Endothelial cell of umbilical vein (primary cell): ENCODE measurements around the gene FBXO5. TPM values are rescaled to one million over a fixed set of nuclear protein-coding genes. Genes with fewer than 3 reads are reported as not detected.

ENCODE experiments used
- BruUV-seq: library from RNA; stranded (reverse); fragments of 400-500 nt; replicated peaks from 2 replicates; lab custom pipeline; 2021; lab: Mats Ljungman, UMichigan
- CTCF ChIA-PET: fragments of 300-600, 350-600 bp; sonication (Branson Sonifier 250); formaldehyde crosslinking; loops from one replicate; lab custom pipeline; 2021; ENCODE audit warnings: antibody characterized with exemption, inconsistent platforms; lab: Charles Lee
- POLR2A ChIA-PET: fragments of 300-600, 350-600 bp; sonication (Branson Sonifier 250); formaldehyde crosslinking; loops from one replicate; lab custom pipeline; 2021; ENCODE audit warnings: antibody characterized with exemption, inconsistent platforms; lab: Charles Lee
- DNase-seq: peaks from one replicate; pipeline ENCODE4 v3.0.0-alpha.2; 2011; ENCODE audit warnings: low read depth, low spot score
- FAIRE-seq: peaks from 2 replicates; lab custom pipeline; 2011; peaks lifted over from hg19 to GRCh38; lab: Jason Lieb, UNC
- H2AFZ ChIP-seq: 2 replicates; pipeline ENCODE4 v1.6.0; 2012; ENCODE audit warnings: low read depth, low read length, control low read depth, inconsistent platforms
- H3K27ac ChIP-seq: 2 replicates; pipeline ENCODE4 v1.5.1; 2011; ENCODE audit warnings: low read depth, mild to moderate bottlenecking, control low read depth, low read length, moderate library complexity; ENCODE audit not compliant: insufficient read depth
- H3K27me3 ChIP-seq, 2 experiments: 2 replicates each; pipeline versions ENCODE4 v1.6.0 to v1.6.1; 2011; ENCODE audit warnings: low read length in 2 of 2, mixed read lengths in 1 of 2; ENCODE audit not compliant: control insufficient read depth in 2 of 2, insufficient read depth in 2 of 2
- H3K36me3 ChIP-seq, 2 experiments: 2 replicates in 1 of 2; 3 replicates in 1 of 2; pipeline ENCODE4 v1.5.1; 2011; ENCODE audit warnings: low read length in 2 of 2, mild to moderate bottlenecking in 1 of 2, moderate library complexity in 1 of 2; ENCODE audit not compliant: control insufficient read depth in 2 of 2, insufficient read depth in 2 of 2; ENCODE audit errors: extremely low read depth in 1 of 2
- H3K4me1 ChIP-seq: 3 replicates; pipeline ENCODE4 v1.5.1; 2011; ENCODE audit warnings: mild to moderate bottlenecking, low read length; ENCODE audit not compliant: control insufficient read depth, insufficient read depth; ENCODE audit errors: extremely low read depth
- H3K4me2 ChIP-seq: 2 replicates; pipeline ENCODE4 v1.6.1; 2011; ENCODE audit warnings: low read length, control low read depth, mixed read lengths; ENCODE audit not compliant: insufficient read depth
- H3K4me3 ChIP-seq, 3 experiments: fragments of 200-600 bp in 1 of 3; sonication (generic), shearing (Covaris generic) in 1 of 3; replicated peaks in 1 of 3; 2 replicates each; pipeline ENCODE4 v1.5.1; 2011 to 2016; ENCODE audit warnings: control low read depth in 3 of 3, low read length in 3 of 3, mild to moderate bottlenecking in 2 of 3, inconsistent platforms in 1 of 3, low read depth in 1 of 3, moderate library complexity in 1 of 3; ENCODE audit not compliant: insufficient read depth in 1 of 3
- H3K79me2 ChIP-seq: 2 replicates; pipeline ENCODE4 v1.6.0; 2012; ENCODE audit warnings: low read length, inconsistent platforms; ENCODE audit not compliant: control insufficient read depth, insufficient read depth
- H3K9ac ChIP-seq: replicated peaks from 2 replicates; pipeline ENCODE3; 2011; ENCODE audit warnings: low read length, control low read depth; ENCODE audit not compliant: insufficient read depth; ENCODE audit errors: extremely low read depth
- H3K9me1 ChIP-seq: replicated peaks from 3 replicates; pipeline ENCODE4 v1.6.0; 2011; ENCODE audit warnings: mild to moderate bottlenecking, low read length; ENCODE audit not compliant: control insufficient read depth, insufficient read depth; ENCODE audit errors: extremely low read depth
- H3K9me3 ChIP-seq: replicated peaks from 2 replicates; pipeline ENCODE4 v1.5.1; 2012; ENCODE audit warnings: low read length, inconsistent platforms; ENCODE audit not compliant: control insufficient read depth, insufficient read depth
- H4K20me1 ChIP-seq: replicated peaks from 2 replicates; pipeline ENCODE3; 2011; ENCODE audit warnings: mild to moderate bottlenecking, low read length; ENCODE audit not compliant: control insufficient read depth, insufficient read depth; ENCODE audit errors: extremely low read depth
- EZH2 ChIP-seq: IDR thresholded peaks from 2 replicates; pipeline ENCODE4 v1.6.1; 2012; ENCODE audit warnings: borderline replicate concordance, low read depth, mild to moderate bottlenecking, moderate library complexity, low read length, inconsistent platforms; ENCODE audit not compliant: severe bottlenecking
- FOS ChIP-seq: IDR thresholded peaks from 2 replicates; pipeline ENCODE4 v1.6.1; 2011; ENCODE audit warnings: mild to moderate bottlenecking, low read length, moderate library complexity, borderline replicate concordance; ENCODE audit not compliant: insufficient read depth
- GATA2 ChIP-seq: IDR thresholded peaks from 2 replicates; pipeline ENCODE4 v1.7.0; 2011; ENCODE audit warnings: low read depth, mild to moderate bottlenecking, moderate library complexity, mixed read lengths, low read length; ENCODE audit not compliant: insufficient read length, insufficient read depth
- JUN ChIP-seq: IDR thresholded peaks from 2 replicates; pipeline ENCODE4 v1.6.1; 2011; ENCODE audit warnings: borderline replicate concordance, low read depth; ENCODE audit not compliant: insufficient read length, insufficient read depth
- MYC ChIP-seq: IDR thresholded peaks from one replicate; pipeline ENCODE4 v1.6.1; 2011; ENCODE audit warnings: mild to moderate bottlenecking, low read depth, low read length
- POLR2A ChIP-seq: IDR thresholded peaks from 2 replicates; pipeline ENCODE4 v1.6.1; 2012; ENCODE audit warnings: low read depth, mild to moderate bottlenecking, control low read depth, low read length
- POLR2AphosphoS5 ChIP-seq: IDR thresholded peaks from 2 replicates; pipeline ENCODE4 v1.6.1; 2012; ENCODE audit warnings: low read depth, mild to moderate bottlenecking, control low read depth, low read length, moderate library complexity; ENCODE audit not compliant: insufficient read depth
- dilution Hi-C: fragments of 300-500 bp; cut with MboI; formaldehyde crosslinking; loops from one replicate; pipeline ENCODE4 v1.15.0; 2019; ENCODE audit warnings: low sequenced_read_pairs; ENCODE audit not compliant: extremely low pct_ligation_motif_present
- intact Hi-C: fragments of 100-400 bp; cut with micrococcal nuclease; formaldehyde crosslinking; loops from one replicate; pipeline ENCODE4 v1.10.0; 2022
- polyA plus RNA-seq, 4 experiments: library from polyadenylated mRNA; depleted of rRNA in 3 of 4; stranded (reverse) in 3 of 4; unstranded in 1 of 4; fragments of >200 nt; gene quantifications; 2 replicates each; pipeline versions ENCODE4 v1.2.1 to v1.2.3, GENCODE V29; 2011 to 2012; ENCODE audit warnings: missing spikeins in 1 of 4
- total RNA-seq: library from RNA; stranded (reverse); gene quantifications from 2 replicates; pipeline ENCODE4 v1.2.3, GENCODE V29; 2021
- TF ChIP-seq, protein P1 (sequence below): IDR thresholded peaks from 2 replicates; pipeline ENCODE4 v1.6.1; 2011; ENCODE audit not compliant: insufficient read depth, insufficient read length
- TF ChIP-seq, protein P2 (sequence below), 2 donors: IDR thresholded peaks; 1 replicate in 1 of 2; 2 replicates in 1 of 2; pipeline ENCODE4 v1.5.1; 2011; ENCODE audit warnings: low read length in 2 of 2, mild to moderate bottlenecking in 2 of 2, moderate library complexity in 2 of 2, control low read depth in 1 of 2, inconsistent platforms in 1 of 2, low read depth in 1 of 2; ENCODE audit not compliant: insufficient read depth in 1 of 2; ENCODE audit errors: extremely low read depth in 1 of 2

Gene FBXO5
- total and polyA plus RNA-seq, 2 donors (not counting 3 experiments of a cell fraction or from before 2014, with no cell fraction given) = 6.1 to 27.1 TPM

DNA sequence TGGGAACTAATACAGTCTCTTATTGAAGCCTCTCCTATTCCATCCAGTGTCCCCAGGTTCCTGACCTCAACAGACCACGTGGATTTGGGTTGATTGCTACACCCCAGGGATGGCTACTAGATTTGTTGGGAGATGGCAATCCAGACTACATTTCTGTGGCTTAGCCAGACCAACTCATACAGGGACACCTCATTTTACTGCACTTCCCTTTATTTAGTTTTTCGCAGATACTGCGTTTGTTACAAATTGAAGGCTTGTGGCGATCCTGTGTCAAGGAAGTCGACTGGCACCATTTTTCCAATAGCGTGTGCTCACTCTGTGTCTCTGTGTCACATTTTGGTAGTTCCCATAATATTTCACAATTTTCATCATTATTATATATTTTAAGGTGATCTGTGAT lies 30.0 kb upstream of the FBXO5 start:
- Histone ChIP-seq H3K9me3 (no peaks in the 10 kb centered on the region), H3K4me3 (no peak overlapping the region), H3K36me3 (no peaks in the 10 kb centered on the region), H3K27ac (no peak overlapping the region), H4K20me1 (no peaks in the 10 kb centered on the region), H3K9ac (no peak overlapping the region), H3K9me1 (no peaks in the 10 kb centered on the region), H3K27me3 (no peaks in the 10 kb centered on the region), H3K4me2 (no peak overlapping the region), H2AFZ (no peak overlapping the region), H3K79me2 (no peaks in the 10 kb centered on the region), H3K4me1 (no peaks in the 10 kb centered on the region)
- ChIA-PET POLR2A (no interaction called here), CTCF (interaction anchor here (0.9 to 1.3 kb wide), 2 partner anchors 19 to 59 kb away, joined by 3 to 5 read pairs; no protein-coding TSS in a partner anchor)
- no peak for TF ChIP-seq JUN
- no peak for TF ChIP-seq GATA2
- TF ChIP-seq, protein P1, sequence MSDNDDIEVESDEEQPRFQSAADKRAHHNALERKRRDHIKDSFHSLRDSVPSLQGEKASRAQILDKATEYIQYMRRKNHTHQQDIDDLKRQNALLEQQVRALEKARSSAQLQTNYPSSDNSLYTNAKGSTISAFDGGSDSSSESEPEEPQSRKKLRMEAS = no peak
- BruUV-seq = no TSS peak
- dilution Hi-C loops (no loop called here), intact Hi-C loops (no loop called here)
- FAIRE-seq (no peak), DNase-seq (no peak)

DNA sequence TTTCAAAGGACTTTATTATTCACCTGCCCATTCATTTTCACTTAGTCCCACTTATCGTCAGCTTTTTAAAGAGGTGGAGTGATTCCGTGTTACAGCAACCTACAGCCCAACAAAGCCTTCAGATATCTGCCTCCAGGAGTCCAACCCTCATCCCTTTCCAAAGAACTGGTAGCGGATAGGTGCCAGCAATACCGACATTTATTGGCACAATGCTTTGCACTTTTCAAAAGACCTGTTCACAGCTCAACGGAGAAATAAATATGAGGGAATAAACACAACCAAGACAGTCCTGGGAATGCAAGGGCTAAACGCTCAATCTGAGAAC lies 20.5 kb upstream of the FBXO5 start:
- no peak for FAIRE-seq
- H3K36me3 ChIP-seq = no peaks in the 10 kb centered on the region
- POLR2A ChIA-PET = no interaction called here

More for the DNA sequence above, 20.5 kb upstream of the FBXO5 start:
- peak overlapping the region; percentile 80 for H3K4me2 ChIP-seq
- intact Hi-C loops (loop anchor here (1.0 to 10.0 kb wide), 2 partner anchors 21 to 699 kb away; no protein-coding TSS in a partner anchor), dilution Hi-C loops (no loop called here)
- TSS peak; percentile 82 for BruUV-seq
- H3K4me3 ChIP-seq = peak overlapping the region; percentile 72 to 96 (median 90)
- no peak for DNase-seq
- CTCF ChIA-PET = interaction anchor here (0.7 kb wide), 1 partner anchor 29 kb away, joined by 4 read pairs; no protein-coding TSS in a partner anchor
- peak overlapping the region; percentile 84 for H3K9ac ChIP-seq
- H3K4me1 ChIP-seq = peaks cover 22% of the 10 kb centered on the region
- no peaks in the 10 kb centered on the region for H4K20me1 ChIP-seq
- H3K79me2 ChIP-seq = peaks cover 37% of the 10 kb centered on the region
- H3K9me1 ChIP-seq = no peaks in the 10 kb centered on the region
- H3K27ac ChIP-seq = peak overlapping the region; percentile 77
- H3K27me3 ChIP-seq = no peaks in the 10 kb centered on the region
- TF ChIP-seq POLR2AphosphoS5 (no peak), EZH2 (no peak), MYC (no peak), JUN (no peak), FOS (no peak), POLR2A (no peak), GATA2 (no peak)
- TF ChIP-seq, protein P2, sequence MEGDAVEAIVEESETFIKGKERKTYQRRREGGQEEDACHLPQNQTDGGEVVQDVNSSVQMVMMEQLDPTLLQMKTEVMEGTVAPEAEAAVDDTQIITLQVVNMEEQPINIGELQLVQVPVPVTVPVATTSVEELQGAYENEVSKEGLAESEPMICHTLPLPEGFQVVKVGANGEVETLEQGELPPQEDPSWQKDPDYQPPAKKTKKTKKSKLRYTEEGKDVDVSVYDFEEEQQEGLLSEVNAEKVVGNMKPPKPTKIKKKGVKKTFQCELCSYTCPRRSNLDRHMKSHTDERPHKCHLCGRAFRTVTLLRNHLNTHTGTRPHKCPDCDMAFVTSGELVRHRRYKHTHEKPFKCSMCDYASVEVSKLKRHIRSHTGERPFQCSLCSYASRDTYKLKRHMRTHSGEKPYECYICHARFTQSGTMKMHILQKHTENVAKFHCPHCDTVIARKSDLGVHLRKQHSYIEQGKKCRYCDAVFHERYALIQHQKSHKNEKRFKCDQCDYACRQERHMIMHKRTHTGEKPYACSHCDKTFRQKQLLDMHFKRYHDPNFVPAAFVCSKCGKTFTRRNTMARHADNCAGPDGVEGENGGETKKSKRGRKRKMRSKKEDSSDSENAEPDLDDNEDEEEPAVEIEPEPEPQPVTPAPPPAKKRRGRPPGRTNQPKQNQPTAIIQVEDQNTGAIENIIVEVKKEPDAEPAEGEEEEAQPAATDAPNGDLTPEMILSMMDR (IDR thresholded peaks at IDR 0.05; ENCODE audit: extremely low read depth in 1 of 2, insufficient read depth in 1 of 2, low read depth in 1 of 2, low read length in 2 of 2) = no peak
- TF ChIP-seq, protein P1 = no peak
- peak overlapping the region; percentile 48 for H2AFZ ChIP-seq
- H3K9me3 ChIP-seq = no peaks in the 10 kb centered on the region
